Astrocyte (in vitro differentiated cells and primary cell): ENCODE measurements around the gene MTCH2. TPM values are rescaled to one million over a fixed set of nuclear protein-coding genes. Genes with fewer than 3 reads are reported as not detected.

ENCODE experiments used
- DNase-seq: peaks from one replicate; pipeline ENCODE4 v3.0.0-alpha.2; 2010; ENCODE audit warnings: low read depth
- FAIRE-seq: peaks from 2 replicates; lab custom pipeline; 2011; peaks lifted over from hg19 to GRCh38; lab: Jason Lieb, UNC
- H2AFZ ChIP-seq: 2 replicates; pipeline ENCODE4 v1.6.0; 2012; ENCODE audit warnings: low read depth, low read length, inconsistent platforms
- H3K27ac ChIP-seq: 2 replicates; pipeline ENCODE4 v1.5.1; 2011; ENCODE audit warnings: low read depth, low read length, inconsistent platforms
- H3K27me3 ChIP-seq: 2 replicates; pipeline ENCODE4 v1.6.0; 2011; ENCODE audit warnings: low read length, inconsistent platforms; ENCODE audit not compliant: insufficient read depth
- H3K36me3 ChIP-seq: 2 replicates; pipeline ENCODE4 v1.5.1; 2011; ENCODE audit warnings: low read length, inconsistent platforms; ENCODE audit not compliant: insufficient read depth
- H3K4me1 ChIP-seq: 2 replicates; pipeline ENCODE4 v1.5.1; 2011; ENCODE audit warnings: low read length, inconsistent platforms; ENCODE audit not compliant: insufficient read depth
- H3K4me2 ChIP-seq: 2 replicates; pipeline ENCODE4 v1.6.0; 2012; ENCODE audit warnings: low read length, inconsistent platforms
- H3K4me3 ChIP-seq: 2 replicates; pipeline ENCODE4 v1.5.1; 2011; ENCODE audit warnings: low read depth, mild to moderate bottlenecking, low read length, inconsistent platforms; ENCODE audit not compliant: insufficient read depth
- H3K79me2 ChIP-seq: 2 replicates; pipeline ENCODE4 v1.6.0; 2012; ENCODE audit warnings: mild to moderate bottlenecking, low read length, inconsistent platforms; ENCODE audit not compliant: insufficient read depth
- H3K9ac ChIP-seq: 2 replicates; pipeline ENCODE4 v1.6.0; 2012; ENCODE audit warnings: mild to moderate bottlenecking, low read length, inconsistent platforms
- H3K9me3 ChIP-seq: 2 replicates; pipeline ENCODE4 v1.5.1; 2012; ENCODE audit warnings: low read depth, mild to moderate bottlenecking, low read length, inconsistent platforms; ENCODE audit not compliant: insufficient read depth
- H4K20me1 ChIP-seq: 2 replicates; pipeline ENCODE4 v1.6.0; 2012; ENCODE audit warnings: low read length, inconsistent platforms; ENCODE audit not compliant: insufficient read depth
- H3K27ac Mint-ChIP-seq: one replicate; pipeline ENCODE4 v1.8.0; 2021; ENCODE audit warnings: mild to moderate bottlenecking, mixed read lengths; ENCODE audit not compliant: unreplicated experiment
- H3K27me3 Mint-ChIP-seq: one replicate; pipeline ENCODE4 v1.8.0; 2021; ENCODE audit warnings: low read depth, mixed read lengths; ENCODE audit not compliant: unreplicated experiment
- H3K36me3 Mint-ChIP-seq: one replicate; pipeline ENCODE4 v1.8.0; 2021; ENCODE audit warnings: low read depth, mixed read lengths; ENCODE audit not compliant: unreplicated experiment
- H3K4me1 Mint-ChIP-seq: one replicate; pipeline ENCODE4 v1.8.0; 2021; ENCODE audit warnings: low read depth, mixed read lengths; ENCODE audit not compliant: unreplicated experiment
- H3K4me3 Mint-ChIP-seq: one replicate; pipeline ENCODE4 v1.8.0; 2021; ENCODE audit warnings: mild to moderate bottlenecking, moderate library complexity, mixed read lengths; ENCODE audit not compliant: unreplicated experiment
- H3K9me3 Mint-ChIP-seq: one replicate; pipeline ENCODE4 v1.8.0; 2021; ENCODE audit warnings: mild to moderate bottlenecking, mixed read lengths; ENCODE audit not compliant: unreplicated experiment
- CTCF ChIP-seq: IDR thresholded peaks from 2 replicates; pipeline ENCODE4 v1.5.1; 2011; ENCODE audit warnings: low read depth, mild to moderate bottlenecking, inconsistent platforms, low read length, moderate library complexity; ENCODE audit not compliant: insufficient read depth
- EZH2 ChIP-seq: IDR thresholded peaks from 2 replicates; pipeline ENCODE4 v1.6.1; 2012; ENCODE audit warnings: mild to moderate bottlenecking, low read length, inconsistent platforms; ENCODE audit not compliant: insufficient read depth
- total RNA-seq: library from RNA; stranded (reverse); gene quantifications from 2 replicates; pipeline ENCODE4 v1.2.1, GENCODE V29; 2021

Gene MTCH2
- total RNA-seq, 1 donor from 2014 or later: 103 TPM

- Histone ChIP-seq H3K9me3 (no peaks in the 10 kb centered on the region), H3K4me1 (peaks cover 2% of the 10 kb centered on the region), H3K27ac (no peak overlapping the region), H3K36me3 (no peaks in the 10 kb centered on the region), H3K79me2 (no peaks in the 10 kb centered on the region), H3K27me3 (peaks cover 35% of the 10 kb centered on the region), H3K4me3 (no peak overlapping the region), H2AFZ (no peak overlapping the region), H4K20me1 (no peaks in the 10 kb centered on the region), H3K4me2 (no peak overlapping the region), H3K9ac (no peak overlapping the region)
- H3K9me3 Mint-ChIP-seq: no peaks in the 10 kb centered on the region
- no peak overlapping the region for H3K27ac Mint-ChIP-seq
- H3K36me3 Mint-ChIP-seq: no peaks in the 10 kb centered on the region
- DNase-seq (no peak), FAIRE-seq (no peak)
- H3K27me3 Mint-ChIP-seq: peaks cover 39% of the 10 kb centered on the region
- H3K4me1 Mint-ChIP-seq: no peaks in the 10 kb centered on the region
- TF ChIP-seq CTCF (no peak), EZH2 (no peak)
- no peak overlapping the region for H3K4me3 Mint-ChIP-seq
Measured at GRCh38 chr11:47595029-47595428, 47.3 kb downstream of the MTCH2 start.

GRCh38 chr11:47593934-47594855 is 48.2 kb downstream of the MTCH2 start, which contains the start of gene C1QTNF4:
C1QTNF4 (minus strand) TSS chr11:47594411; CDS start chr11:47590810, 3,601 bp downstream.
- Histone ChIP-seq H3K4me2 (peak within 1 kb of the TSS; percentile 82), H3K9me3 (no peaks in the 10 kb centered on the region), H3K9ac (no peak within 1 kb of the TSS), H2AFZ (peak within 1 kb of the TSS; percentile 47), H3K79me2 (no peaks in the 10 kb centered on the region), H4K20me1 (no peaks in the 10 kb centered on the region), H3K27me3 (peaks cover 39% of the 10 kb centered on the region), H3K4me1 (peaks cover 2% of the 10 kb centered on the region), H3K36me3 (no peaks in the 10 kb centered on the region), H3K4me3 (peak within 1 kb of the TSS; percentile 33), H3K27ac (no peak within 1 kb of the TSS)
- H3K27me3 Mint-ChIP-seq: peaks cover 36% of the 10 kb centered on the region
- no peaks in the 10 kb centered on the region for H3K9me3 Mint-ChIP-seq
- no peak for TF ChIP-seq CTCF
- peak; percentile 99 for TF ChIP-seq EZH2
- FAIRE-seq (no peak), DNase-seq (no peak)
- no peak within 1 kb of the TSS for H3K27ac Mint-ChIP-seq
- H3K4me3 Mint-ChIP-seq: peak within 1 kb of the TSS; percentile 67
- no peaks in the 10 kb centered on the region for H3K36me3 Mint-ChIP-seq
- no peaks in the 10 kb centered on the region for H3K4me1 Mint-ChIP-seq

GRCh38 chr11:47593492-47593933 is 48.8 kb downstream of the MTCH2 start:
- Histone ChIP-seq H3K79me2 (no peaks in the 10 kb centered on the region), H3K27me3 (peaks cover 39% of the 10 kb centered on the region), H3K36me3 (no peaks in the 10 kb centered on the region), H3K27ac (no peak overlapping the region), H4K20me1 (no peaks in the 10 kb centered on the region), H3K9ac (no peak overlapping the region), H3K9me3 (no peaks in the 10 kb centered on the region), H3K4me2 (peak overlapping the region; percentile 82), H3K4me1 (peaks cover 2% of the 10 kb centered on the region), H2AFZ (peak overlapping the region; percentile 47), H3K4me3 (peak overlapping the region; percentile 33)
- Mint-ChIP-seq H3K4me3 (peak overlapping the region; percentile 67), H3K27ac (no peak overlapping the region), H3K36me3 (peaks cover 2% of the 10 kb centered on the region), H3K4me1 (no peaks in the 10 kb centered on the region), H3K9me3 (no peaks in the 10 kb centered on the region), H3K27me3 (peaks cover 41% of the 10 kb centered on the region)
- FAIRE-seq (no peak), DNase-seq (no peak)
- TF ChIP-seq CTCF (no peak), EZH2 (no peak)
